Measurements from ENCODE around the gene SYT11.

DNA sequence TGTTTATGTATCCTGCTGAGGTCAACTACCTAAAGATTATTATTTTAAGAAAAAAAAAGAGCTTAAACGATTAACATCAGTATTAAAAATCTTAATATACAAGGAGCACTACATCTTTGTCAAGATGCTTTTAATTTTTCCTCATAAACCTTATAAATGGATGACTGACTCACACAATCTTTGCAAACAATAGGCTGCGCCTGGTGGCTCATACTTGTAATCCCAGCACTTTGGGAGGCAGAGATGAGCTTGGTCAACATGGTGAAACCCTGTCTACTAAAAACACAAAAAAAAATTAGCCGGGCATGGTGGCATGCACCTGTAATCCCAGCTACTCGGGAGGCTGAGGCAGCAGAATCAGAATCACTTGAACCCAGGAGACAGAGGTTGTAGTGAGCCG, 73.1 kb downstream of the SYT11 start:
- TF ChIP-seq, protein P1, sequence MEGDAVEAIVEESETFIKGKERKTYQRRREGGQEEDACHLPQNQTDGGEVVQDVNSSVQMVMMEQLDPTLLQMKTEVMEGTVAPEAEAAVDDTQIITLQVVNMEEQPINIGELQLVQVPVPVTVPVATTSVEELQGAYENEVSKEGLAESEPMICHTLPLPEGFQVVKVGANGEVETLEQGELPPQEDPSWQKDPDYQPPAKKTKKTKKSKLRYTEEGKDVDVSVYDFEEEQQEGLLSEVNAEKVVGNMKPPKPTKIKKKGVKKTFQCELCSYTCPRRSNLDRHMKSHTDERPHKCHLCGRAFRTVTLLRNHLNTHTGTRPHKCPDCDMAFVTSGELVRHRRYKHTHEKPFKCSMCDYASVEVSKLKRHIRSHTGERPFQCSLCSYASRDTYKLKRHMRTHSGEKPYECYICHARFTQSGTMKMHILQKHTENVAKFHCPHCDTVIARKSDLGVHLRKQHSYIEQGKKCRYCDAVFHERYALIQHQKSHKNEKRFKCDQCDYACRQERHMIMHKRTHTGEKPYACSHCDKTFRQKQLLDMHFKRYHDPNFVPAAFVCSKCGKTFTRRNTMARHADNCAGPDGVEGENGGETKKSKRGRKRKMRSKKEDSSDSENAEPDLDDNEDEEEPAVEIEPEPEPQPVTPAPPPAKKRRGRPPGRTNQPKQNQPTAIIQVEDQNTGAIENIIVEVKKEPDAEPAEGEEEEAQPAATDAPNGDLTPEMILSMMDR (conservative IDR thresholded peaks at IDR 0.05; ENCODE audit: low read length), result no peak
- no peak for TF ChIP-seq EZH2phosphoT487 (IDR thresholded peaks at IDR 0.05; ENCODE audit: borderline replicate concordance)
